NT2/D1 (cell line): Measurements from ENCODE around the gene SLC6A11.

Source experiments
- DNase-seq: peaks from one replicate; pipeline ENCODE4 v3.0.0-alpha.2; 2011; ENCODE audit warnings: low read depth, low spot score
- H3K27me3 ChIP-seq: 2 replicates; pipeline ENCODE4 v1.6.0; 2011; ENCODE audit warnings: mild to moderate bottlenecking; ENCODE audit not compliant: insufficient read length, insufficient read depth
- H3K36me3 ChIP-seq: 2 replicates; pipeline ENCODE4 v1.6.1; 2011; ENCODE audit warnings: mild to moderate bottlenecking, low read length, mixed read lengths; ENCODE audit not compliant: insufficient read depth, insufficient read length
- H3K4me1 ChIP-seq: 2 replicates; pipeline ENCODE4 v1.5.1; 2011; ENCODE audit not compliant: insufficient read depth, insufficient read length
- H3K4me3 ChIP-seq: 2 replicates; pipeline ENCODE4 v1.5.1; 2011; ENCODE audit warnings: low read depth; ENCODE audit not compliant: insufficient read length
- H3K9ac ChIP-seq: 2 replicates; pipeline ENCODE4 v1.6.0; 2011; ENCODE audit warnings: low read depth; ENCODE audit not compliant: insufficient read length
- H3K9me3 ChIP-seq: 2 replicates; pipeline ENCODE4 v1.5.1; 2011; ENCODE audit warnings: mild to moderate bottlenecking, low read length; ENCODE audit not compliant: insufficient read depth
- SUZ12 ChIP-seq: IDR thresholded peaks from 2 replicates; pipeline ENCODE4 v1.6.1; 2011; ENCODE audit not compliant: insufficient read length, insufficient read depth; ENCODE audit errors: extremely low read depth
- YY1 ChIP-seq: IDR thresholded peaks from 2 replicates; pipeline ENCODE4 v1.6.1; 2011; ENCODE audit not compliant: insufficient read length, insufficient read depth
- ZNF274 ChIP-seq: IDR thresholded peaks from 2 replicates; pipeline ENCODE4 v1.6.1; 2011; ENCODE audit warnings: mild to moderate bottlenecking, low read depth, low read length

The SLC6A11 gene

GRCh38 chr3:10887015-10887414 lies 71.0 kb downstream of the SLC6A11 start:
- TF ChIP-seq ZNF274 (no peak), YY1 (no peak), SUZ12 (no peak)

GRCh38 chr3:10888518-10889090 lies 72.6 kb downstream of the SLC6A11 start:
- H3K4me1 ChIP-seq: no peaks in the 10 kb centered on the region
- no peak for DNase-seq
- no peaks in the 10 kb centered on the region for H3K36me3 ChIP-seq
- TF ChIP-seq ZNF274 (no peak), SUZ12 (no peak), YY1 (no peak)
- no peaks in the 10 kb centered on the region for H3K27me3 ChIP-seq
- H3K9me3 ChIP-seq: peaks cover 19% of the 10 kb centered on the region
- H3K9ac ChIP-seq: no peak overlapping the region
- H3K4me3 ChIP-seq: no peak overlapping the region

More at GRCh38 chr3:10887015-10887414, 71.0 kb downstream of the SLC6A11 start:
- no peak for DNase-seq
- Histone ChIP-seq H3K27me3 (no peaks in the 10 kb centered on the region), H3K4me3 (no peak overlapping the region), H3K4me1 (no peaks in the 10 kb centered on the region), H3K36me3 (no peaks in the 10 kb centered on the region), H3K9me3 (peaks cover 19% of the 10 kb centered on the region), H3K9ac (no peak overlapping the region)

DNA sequence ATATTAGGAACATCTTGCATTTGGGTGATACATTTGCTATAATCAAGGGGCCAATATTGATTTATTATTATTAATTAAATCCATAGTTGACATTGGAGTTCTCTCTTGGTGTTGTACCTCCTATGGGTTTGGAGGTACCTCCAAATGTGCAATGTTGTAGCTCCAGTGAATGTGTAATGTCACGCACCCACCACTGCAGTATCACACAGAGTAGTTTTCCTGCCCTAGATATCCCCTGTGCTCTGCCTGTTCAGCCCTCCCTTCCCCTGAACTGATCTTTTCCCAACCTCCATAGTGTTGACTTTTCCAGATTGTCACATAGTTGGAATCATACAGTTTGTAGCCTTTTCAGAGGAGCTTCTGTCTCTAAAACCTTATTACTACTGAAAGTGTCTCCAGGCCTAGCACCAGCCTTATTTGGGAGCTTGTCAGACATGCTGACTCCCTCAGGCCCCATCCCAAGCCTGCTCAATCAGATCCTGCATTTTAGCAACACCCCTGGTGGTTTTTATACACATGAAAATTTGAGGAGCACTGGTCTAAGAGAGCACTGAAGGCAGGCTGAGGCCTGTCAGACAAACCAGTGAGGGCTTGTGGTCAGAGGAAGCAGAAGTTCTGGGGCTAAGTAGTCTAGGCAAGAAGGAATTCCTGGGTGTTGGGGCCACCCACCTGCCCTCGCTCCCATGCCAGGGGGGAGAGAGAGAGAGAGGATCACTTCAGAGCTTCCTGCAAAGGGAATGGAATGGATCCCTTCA lies 73.4 kb downstream of the SLC6A11 start:
- no peak for TF ChIP-seq SUZ12
- TF ChIP-seq ZNF274: no peak
- no peak for TF ChIP-seq YY1
- Histone ChIP-seq H3K9me3 (peaks cover 19% of the 10 kb centered on the region), H3K36me3 (no peaks in the 10 kb centered on the region), H3K9ac (no peak overlapping the region), H3K27me3 (no peaks in the 10 kb centered on the region), H3K4me3 (no peak overlapping the region), H3K4me1 (no peaks in the 10 kb centered on the region)
- DNase-seq: no peak

DNA sequence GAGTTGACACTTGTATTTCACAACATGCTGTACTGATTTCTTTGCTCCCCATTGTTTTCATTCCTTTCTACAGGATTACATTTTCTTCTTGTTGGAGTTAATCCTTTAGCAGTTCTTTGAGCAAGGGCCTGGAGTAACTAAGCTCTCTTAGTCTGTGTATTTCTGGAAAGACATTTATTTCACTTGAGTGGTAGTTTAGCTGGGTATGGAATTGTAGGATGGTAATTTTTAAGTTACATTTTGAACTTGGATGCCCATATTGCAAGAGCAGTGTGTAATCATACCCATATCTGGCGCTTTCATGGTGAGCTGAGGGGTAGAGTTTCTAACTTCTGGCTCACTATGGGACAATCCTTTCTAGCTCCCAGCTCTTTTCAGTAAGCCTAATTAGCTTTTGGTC lies 74.6 kb downstream of the SLC6A11 start:
- H3K36me3 ChIP-seq: no peaks in the 10 kb centered on the region
- no peak for DNase-seq
- TF ChIP-seq ZNF274: no peak
- TF ChIP-seq YY1: no peak
- TF ChIP-seq SUZ12: no peak

GRCh38 chr3:10892622-10893021 lies 76.6 kb downstream of the SLC6A11 start:
- no peak for DNase-seq
- Histone ChIP-seq H3K9ac (no peak overlapping the region), H3K27me3 (no peaks in the 10 kb centered on the region), H3K4me1 (peaks cover 3% of the 10 kb centered on the region), H3K9me3 (peaks cover 21% of the 10 kb centered on the region), H3K4me3 (no peak overlapping the region), H3K36me3 (no peaks in the 10 kb centered on the region)
- no peak for TF ChIP-seq YY1
- TF ChIP-seq SUZ12: no peak
- no peak for TF ChIP-seq ZNF274

More for the DNA sequence above, 74.6 kb downstream of the SLC6A11 start:
- no peak overlapping the region for H3K4me3 ChIP-seq
- H3K27me3 ChIP-seq: no peaks in the 10 kb centered on the region
- no peaks in the 10 kb centered on the region for H3K4me1 ChIP-seq
- no peak overlapping the region for H3K9ac ChIP-seq
- H3K9me3 ChIP-seq: peaks cover 19% of the 10 kb centered on the region

DNA sequence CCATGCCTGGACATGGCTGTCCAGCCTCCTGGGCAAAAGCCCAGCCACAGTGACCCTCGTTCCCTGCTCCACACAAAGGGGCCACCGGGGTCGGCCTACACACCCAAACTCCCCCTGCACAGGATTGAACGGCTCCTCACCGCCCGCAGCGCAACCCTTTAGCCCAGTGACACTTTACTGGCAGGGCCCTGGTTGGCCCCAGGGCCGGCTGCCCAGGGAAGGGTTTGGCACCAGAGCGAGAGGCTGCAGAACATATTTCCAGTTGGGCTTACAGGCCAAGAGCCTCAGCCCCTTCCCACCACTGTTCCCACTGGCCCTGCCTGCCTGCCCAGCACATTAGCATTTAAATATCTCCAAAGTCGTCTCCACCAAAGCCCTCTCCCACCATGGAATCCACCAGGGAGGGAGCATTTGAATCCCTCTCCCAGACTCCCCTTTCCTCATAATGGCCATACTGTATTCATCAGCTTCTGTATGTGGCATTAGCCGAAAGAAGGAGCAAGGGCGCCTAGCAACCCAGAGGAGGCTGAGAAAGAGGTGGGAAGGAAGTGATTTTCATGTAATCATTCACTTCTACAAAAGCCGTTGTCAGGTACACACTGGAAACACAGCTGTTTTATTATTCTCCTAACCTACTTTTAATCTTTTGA lies 85.4 kb downstream of the SLC6A11 start:
- peaks cover 30% of the 10 kb centered on the region for H3K9me3 ChIP-seq
- H3K4me1 ChIP-seq: peaks cover 10% of the 10 kb centered on the region
- H3K27me3 ChIP-seq: no peaks in the 10 kb centered on the region
- no peak overlapping the region for H3K9ac ChIP-seq
- TF ChIP-seq ZNF274: no peak
- TF ChIP-seq YY1: no peak
- no peak for TF ChIP-seq SUZ12
- DNase-seq: no peak
- H3K4me3 ChIP-seq: no peak overlapping the region
- H3K36me3 ChIP-seq: no peaks in the 10 kb centered on the region

DNA sequence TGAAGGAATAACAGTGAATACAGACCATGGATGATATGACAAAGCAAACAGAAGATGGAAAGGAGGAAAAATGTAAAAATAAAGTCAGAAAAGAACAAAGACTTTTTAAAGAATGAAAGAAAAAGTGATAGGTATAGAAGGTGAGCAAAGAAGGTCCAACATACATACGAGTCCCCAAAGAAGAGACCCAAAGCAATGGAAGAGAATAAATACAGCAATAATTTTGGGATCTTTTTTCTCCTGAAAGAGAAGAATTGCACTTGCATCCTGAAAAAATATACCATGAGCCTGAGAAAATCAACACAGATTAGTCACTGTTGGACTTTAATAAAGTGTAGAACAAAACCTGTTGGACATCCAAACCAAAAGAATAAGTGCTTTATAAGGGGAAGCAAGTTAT lies 91.2 kb downstream of the SLC6A11 start:
- no peak for DNase-seq
- Histone ChIP-seq H3K9ac (no peak overlapping the region), H3K27me3 (no peaks in the 10 kb centered on the region), H3K4me3 (no peak overlapping the region), H3K36me3 (no peaks in the 10 kb centered on the region), H3K4me1 (peaks cover 2% of the 10 kb centered on the region), H3K9me3 (peaks cover 29% of the 10 kb centered on the region)
- TF ChIP-seq SUZ12 (no peak), ZNF274 (no peak), YY1 (no peak)
